Subcutaneous adipose tissue (tissue), 4 donors: ENCODE measurements around the gene GARIN1A. TPM values are rescaled to one million over a fixed set of nuclear protein-coding genes. Genes with fewer than 3 reads are reported as not detected.

ENCODE experiments used
- CTCF ChIP-seq: fragments of 450-650 bp; IDR thresholded peaks from one replicate; pipeline ENCODE4 v1.5.1; 2016; ENCODE audit warnings: low read depth, mild to moderate bottlenecking, control low read depth, antibody characterized with exemption, moderate library complexity
- total RNA-seq, 4 donors: library from RNA; depleted of rRNA; stranded (reverse); fragments of >200 nt; gene quantifications; one replicate each; pipeline ENCODE4 v1.1.0, GENCODE V29; 2016

Gene GARIN1A
- total RNA-seq, 4 donors from 2014 or later = 0.49 to 2.7 (median 2.1) TPM

GRCh38 chr7:128692623-128693270, 20.7 kb downstream of the GARIN1A start:
- TF ChIP-seq CTCF = no peak

- no peak for TF ChIP-seq CTCF
Measured at GRCh38 chr7:128693373-128694015, 21.4 kb downstream of the GARIN1A start.

- no peak for TF ChIP-seq CTCF
Measured at GRCh38 chr7:128694738-128695137, 22.6 kb downstream of the GARIN1A start.

GRCh38 chr7:128697302-128697905, 25.3 kb downstream of the GARIN1A start:
- TF ChIP-seq CTCF = no peak

- TF ChIP-seq CTCF = no peak
Measured at GRCh38 chr7:128699196-128699712, 27.2 kb downstream of the GARIN1A start.

GRCh38 chr7:128699895-128700294, 27.8 kb downstream of the GARIN1A start:
- no peak for TF ChIP-seq CTCF

- no peak for TF ChIP-seq CTCF
Measured at GRCh38 chr7:128701062-128701785, 29.1 kb downstream of the GARIN1A start.
